Measurements from ENCODE around the gene PIK3R3.
A peak's percentile ranks its signal among the peaks of the same experiment; 100 is the strongest.

PIK3R3 gene

GRCh38 chr1:46171351-46171750 lies 38.9 kb upstream of the PIK3R3 start:
- TF ChIP-seq TEAD4 (IDR thresholded peaks at IDR 0.05): no peak; the same call in 1 of the 2 replicates
- peak; percentile 62; the same call in 1 of the 2 replicates for TF ChIP-seq EGR1 (IDR thresholded peaks at IDR 0.05)
- TF ChIP-seq NFIC (IDR thresholded peaks at IDR 0.05): peak; percentile 92
- no peak for TF ChIP-seq YY1 (IDR thresholded peaks at IDR 0.05; ENCODE audit: low read depth)
- 0 out of 2 replicates have a peak, but pooled peaks have one; percentile 35 for TF ChIP-seq FOXM1 (IDR thresholded peaks at IDR 0.05; ENCODE audit: borderline replicate concordance, low read depth)
- no peak for TF ChIP-seq USF1 (IDR thresholded peaks at IDR 0.05)
- no peak for TF ChIP-seq CREB1 (IDR thresholded peaks at IDR 0.05; ENCODE audit: low read depth)
- TF ChIP-seq TCF12 (IDR thresholded peaks at IDR 0.05; ENCODE audit: low read depth): 0 out of 2 replicates have a peak, but pooled peaks have one; percentile 29
- peak; percentile 33; the same call in 1 of the 2 replicates for TF ChIP-seq TAF1 (IDR thresholded peaks at IDR 0.05; ENCODE audit: low read depth)
- TF ChIP-seq MAX (IDR thresholded peaks at IDR 0.05): no peak
- no peak for TF ChIP-seq REST (IDR thresholded peaks at IDR 0.05; ENCODE audit: low read depth)
- peak; percentile 75; the same call in 1 of the 2 replicates for TF ChIP-seq ZBTB7A (IDR thresholded peaks at IDR 0.05; ENCODE audit: low read depth)
- TF ChIP-seq EP300 (IDR thresholded peaks at IDR 0.05; ENCODE audit: borderline replicate concordance): peak; percentile 72
- TF ChIP-seq CEBPB (IDR thresholded peaks at IDR 0.05): no peak
- 0 out of 2 replicates have a peak, but pooled peaks have one; percentile 19 for TF ChIP-seq RAD21 (IDR thresholded peaks at IDR 0.05; ENCODE audit: low read depth)

GRCh38 chr1:46169811-46170454 lies 37.5 kb upstream of the PIK3R3 start:
- TF ChIP-seq NFIC (IDR thresholded peaks at IDR 0.05) (no peak), MAX (IDR thresholded peaks at IDR 0.05) (peak; percentile 48; the same call in 1 of the 2 replicates), ZBTB7A (IDR thresholded peaks at IDR 0.05; ENCODE audit: low read depth) (no peak), EP300 (IDR thresholded peaks at IDR 0.05; ENCODE audit: borderline replicate concordance) (no peak)

- TF ChIP-seq CREB1 (IDR thresholded peaks at IDR 0.05; ENCODE audit: low read depth) (no peak), ZBTB7A (IDR thresholded peaks at IDR 0.05; ENCODE audit: low read depth) (no peak), RAD21 (IDR thresholded peaks at IDR 0.05; ENCODE audit: low read depth) (no peak), EP300 (IDR thresholded peaks at IDR 0.05; ENCODE audit: borderline replicate concordance) (no peak), TCF12 (IDR thresholded peaks at IDR 0.05; ENCODE audit: low read depth) (no peak), TAF1 (IDR thresholded peaks at IDR 0.05; ENCODE audit: low read depth) (no peak), EGR1 (IDR thresholded peaks at IDR 0.05) (no peak), CEBPB (IDR thresholded peaks at IDR 0.05) (no peak), YY1 (IDR thresholded peaks at IDR 0.05; ENCODE audit: low read depth) (no peak), REST (IDR thresholded peaks at IDR 0.05; ENCODE audit: low read depth) (no peak), USF1 (IDR thresholded peaks at IDR 0.05) (no peak), TEAD4 (IDR thresholded peaks at IDR 0.05) (no peak), FOXM1 (IDR thresholded peaks at IDR 0.05; ENCODE audit: borderline replicate concordance, low read depth) (no peak)
These were observed 36.0 kb upstream of the PIK3R3 start for GRCh38 chr1:46168477-46168876.

GRCh38 chr1:46166521-46167462 lies 34.4 kb upstream of the PIK3R3 start:
- TF ChIP-seq NFIC (IDR thresholded peaks at IDR 0.05) (no peak), YY1 (IDR thresholded peaks at IDR 0.05; ENCODE audit: low read depth) (no peak), TAF1 (IDR thresholded peaks at IDR 0.05; ENCODE audit: low read depth) (no peak), FOXM1 (IDR thresholded peaks at IDR 0.05; ENCODE audit: borderline replicate concordance, low read depth) (no peak), EGR1 (IDR thresholded peaks at IDR 0.05) (no peak), CEBPB (IDR thresholded peaks at IDR 0.05) (no peak), REST (IDR thresholded peaks at IDR 0.05; ENCODE audit: low read depth) (no peak), EP300 (IDR thresholded peaks at IDR 0.05; ENCODE audit: borderline replicate concordance) (no peak), TEAD4 (IDR thresholded peaks at IDR 0.05) (no peak)

Measured in Ishikawa (cell line).